Cardiac muscle cell (in vitro differentiated cells and primary cell): ENCODE data around the gene KCNQ5. TPM values are rescaled to one million over a fixed set of nuclear protein-coding genes. Genes with fewer than 3 reads are reported as not detected.
"Not testable (repeated sequence)": the region's sequence is repeated elsewhere in the genome, so short reads cannot be mapped to it uniquely, and the experiment has no call there.

ENCODE experiments used
- DNase-seq, 2 donors: peaks; one replicate each; pipeline versions ENCODE4 v3.0.0 to v3.0.0-alpha.2; 2010 to 2017; ENCODE audit warnings: low read depth in 1 of 2, low spot score in 1 of 2
- H3K27ac ChIP-seq: fragments of 200-600 bp; sonication (generic); 2 replicates; pipeline ENCODE4 v1.5.1; 2016
- H3K27me3 ChIP-seq: fragments of 200-600 bp; sonication (generic); 2 replicates; pipeline ENCODE4 v1.6.0; 2016; ENCODE audit warnings: control low read depth
- H3K36me3 ChIP-seq: fragments of 200-600 bp; sonication (generic); 2 replicates; pipeline ENCODE4 v1.5.1; 2016; ENCODE audit warnings: control low read depth
- H3K4me1 ChIP-seq: fragments of 200-600 bp; sonication (generic); 2 replicates; pipeline ENCODE4 v1.8.1; 2017; ENCODE audit warnings: low read depth, mild to moderate bottlenecking, mixed run types
- H3K4me3 ChIP-seq: fragments of 200-600 bp; sonication (generic); 2 replicates; pipeline ENCODE4 v1.5.1; 2016; ENCODE audit warnings: mild to moderate bottlenecking
- H3K9me3 ChIP-seq: fragments of 200-600 bp; sonication (generic); 2 replicates; pipeline ENCODE4 v1.5.1; 2017; ENCODE audit warnings: low read depth, mild to moderate bottlenecking, control low read depth
- CTCF ChIP-seq: IDR thresholded peaks from 2 replicates; pipeline ENCODE4 v1.5.1; 2012; ENCODE audit warnings: low read depth, mild to moderate bottlenecking, low read length
- polyA plus RNA-seq: library from polyadenylated mRNA; unstranded; fragments of >200 nt; fragmentation: Nextera tagmentation; extraction: Ambion mirVana; gene quantifications from 2 replicates; pipeline ENCODE4 v1.2.1, GENCODE V29; 2016
- total RNA-seq: library from RNA; depleted of rRNA; stranded (reverse); fragments of >200 nt; gene quantifications from 2 replicates; pipeline ENCODE4 v1.2.3, GENCODE V29; 2016

The KCNQ5 gene
- total and polyA plus RNA-seq, 2 experiments from 2014 or later: 31.4 to 45.4 TPM

- TF ChIP-seq CTCF: no peak
- no peak for DNase-seq
- H3K36me3 ChIP-seq: no peaks in the 10 kb centered on the region
- H3K9me3 ChIP-seq: no peaks in the 10 kb centered on the region
- H3K4me3 ChIP-seq: no peak overlapping the region
- H3K27me3 ChIP-seq: no peaks in the 10 kb centered on the region
- H3K27ac ChIP-seq: no peak overlapping the region
- peaks cover 8% of the 10 kb centered on the region for H3K4me1 ChIP-seq
Measured at GRCh38 chr6:72890671-72891070, 268.8 kb downstream of the KCNQ5 start.

GRCh38 chr6:72892901-72893300 lies 271.0 kb downstream of the KCNQ5 start:
- Histone ChIP-seq H3K36me3 (no peaks in the 10 kb centered on the region), H3K27ac (no peak overlapping the region), H3K27me3 (no peaks in the 10 kb centered on the region), H3K4me1 (peaks cover 8% of the 10 kb centered on the region), H3K9me3 (no peaks in the 10 kb centered on the region), H3K4me3 (no peak overlapping the region)
- DNase-seq: no peak
- no peak for TF ChIP-seq CTCF

GRCh38 chr6:72894091-72894490 lies 272.2 kb downstream of the KCNQ5 start:
- Histone ChIP-seq H3K9me3 (no peaks in the 10 kb centered on the region), H3K36me3 (no peaks in the 10 kb centered on the region), H3K4me1 (peaks cover 8% of the 10 kb centered on the region), H3K27ac (no peak overlapping the region), H3K27me3 (no peaks in the 10 kb centered on the region), H3K4me3 (no peak overlapping the region)
- no peak for DNase-seq
- no peak for TF ChIP-seq CTCF

- H3K4me3 ChIP-seq, H3K36me3 ChIP-seq, H3K4me1 ChIP-seq, DNase-seq, H3K27ac ChIP-seq, H3K27me3 ChIP-seq, H3K9me3 ChIP-seq: not testable (repeated sequence)
Measured at GRCh38 chr6:72898313-72898712, 276.4 kb downstream of the KCNQ5 start.

GRCh38 chr6:72905705-72906478 lies 284.0 kb downstream of the KCNQ5 start:
- no peaks in the 10 kb centered on the region for H3K36me3 ChIP-seq
- H3K27me3 ChIP-seq: no peaks in the 10 kb centered on the region
- H3K27ac ChIP-seq: no peak overlapping the region
- H3K4me1 ChIP-seq: no peaks in the 10 kb centered on the region
- TF ChIP-seq CTCF: no peak
- H3K9me3 ChIP-seq: no peaks in the 10 kb centered on the region
- H3K4me3 ChIP-seq: no peak overlapping the region
- no peak for DNase-seq

- Histone ChIP-seq H3K27me3 (no peaks in the 10 kb centered on the region), H3K4me1 (peaks cover 19% of the 10 kb centered on the region), H3K27ac (no peak overlapping the region), H3K9me3 (no peaks in the 10 kb centered on the region), H3K4me3 (no peak overlapping the region), H3K36me3 (no peaks in the 10 kb centered on the region)
- DNase-seq: peak in 1 of 2 donors; percentile 80
- no peak for TF ChIP-seq CTCF
Measured at GRCh38 chr6:72911463-72912155, 289.7 kb downstream of the KCNQ5 start.
